MM.1S (cell line): Measurements from ENCODE around the gene SPTY2D1.

Source experiments
- DNase-seq: peaks from one replicate; pipeline ENCODE4 v3.0.0-alpha.2; 2015
- H2AFZ ChIP-seq: fragments of 300-600 bp; sonication (generic); 2 replicates; pipeline ENCODE4 v1.6.0; 2016; ENCODE audit warnings: antibody characterized with exemption, low read length
- H3F3A ChIP-seq: fragments of 300-600 bp; sonication (generic); 2 replicates; pipeline ENCODE4 v1.6.1; 2016; ENCODE audit warnings: mild to moderate bottlenecking, antibody characterized with exemption, low read length, moderate library complexity, mixed read lengths; ENCODE audit not compliant: insufficient read depth
- H3K27ac ChIP-seq: fragments of 300-600 bp; sonication (generic); 2 replicates; pipeline ENCODE4 v1.5.1; 2016; ENCODE audit warnings: mild to moderate bottlenecking, low read length
- H3K27me3 ChIP-seq: fragments of 300-600 bp; sonication (generic); replicated peaks from 2 replicates; pipeline ENCODE4 v1.6.0; 2016; ENCODE audit warnings: low read length; ENCODE audit not compliant: insufficient read depth
- H3K36me3 ChIP-seq: fragments of 300-600 bp; sonication (generic); replicated peaks from 2 replicates; pipeline ENCODE4 v1.6.1; 2016; ENCODE audit warnings: mild to moderate bottlenecking, low read length, mixed read lengths; ENCODE audit not compliant: insufficient read depth
- H3K4me1 ChIP-seq: fragments of 300-600 bp; sonication (generic); 2 replicates; pipeline ENCODE4 v1.6.1; 2016; ENCODE audit warnings: low read length, mixed read lengths
- H3K4me2 ChIP-seq: fragments of 300-600 bp; sonication (generic); 2 replicates; pipeline ENCODE4 v1.6.0; 2016; ENCODE audit warnings: low read depth, low read length
- H3K4me3 ChIP-seq: fragments of 300-600 bp; sonication (generic); 2 replicates; pipeline ENCODE4 v1.5.1; 2016; ENCODE audit warnings: low read length, mixed read lengths
- H3K79me2 ChIP-seq: fragments of 300-600 bp; sonication (generic); 2 replicates; pipeline ENCODE4 v1.6.1; 2016; ENCODE audit warnings: mixed run types, low read length, mixed read lengths
- H3K9ac ChIP-seq: fragments of 300-600 bp; sonication (generic); 2 replicates; pipeline ENCODE4 v1.6.1; 2016; ENCODE audit warnings: low read length, mixed read lengths
- H3K9me2 ChIP-seq: fragments of 300-600 bp; sonication (generic); replicated peaks from 2 replicates; pipeline ENCODE4 v1.6.1; 2016; ENCODE audit warnings: mild to moderate bottlenecking, low read length, mixed read lengths; ENCODE audit not compliant: insufficient read depth
- H3K9me3 ChIP-seq: fragments of 300-600 bp; sonication (generic); replicated peaks from 2 replicates; pipeline ENCODE4 v1.6.1; 2016; ENCODE audit warnings: mild to moderate bottlenecking, low read length, mixed read lengths; ENCODE audit not compliant: insufficient read depth
- H4K20me1 ChIP-seq: fragments of 300-600 bp; sonication (generic); 2 replicates; pipeline ENCODE4 v1.6.1; 2016; ENCODE audit warnings: mild to moderate bottlenecking, low read length, moderate library complexity, mixed read lengths; ENCODE audit not compliant: insufficient read depth
- EZH2 ChIP-seq: fragments of 300-600 bp; sonication (generic); optimal IDR thresholded peaks from 2 replicates; pipeline ENCODE3; 2017; ENCODE audit warnings: low read depth, mild to moderate bottlenecking, antibody characterized with exemption, low read length, mixed read lengths
- EZH2phosphoT487 ChIP-seq: fragments of 300-600 bp; sonication (generic); IDR thresholded peaks from 2 replicates; pipeline ENCODE4 v1.6.1; 2018; ENCODE audit warnings: antibody characterized with exemption, low read length
- TF ChIP-seq, protein P1 (sequence below): fragments of 300-600 bp; sonication (generic); IDR thresholded peaks from 2 replicates; pipeline ENCODE4 v1.5.1; 2016; ENCODE audit warnings: antibody characterized with exemption, low read length, mixed read lengths

SPTY2D1 gene

DNA sequence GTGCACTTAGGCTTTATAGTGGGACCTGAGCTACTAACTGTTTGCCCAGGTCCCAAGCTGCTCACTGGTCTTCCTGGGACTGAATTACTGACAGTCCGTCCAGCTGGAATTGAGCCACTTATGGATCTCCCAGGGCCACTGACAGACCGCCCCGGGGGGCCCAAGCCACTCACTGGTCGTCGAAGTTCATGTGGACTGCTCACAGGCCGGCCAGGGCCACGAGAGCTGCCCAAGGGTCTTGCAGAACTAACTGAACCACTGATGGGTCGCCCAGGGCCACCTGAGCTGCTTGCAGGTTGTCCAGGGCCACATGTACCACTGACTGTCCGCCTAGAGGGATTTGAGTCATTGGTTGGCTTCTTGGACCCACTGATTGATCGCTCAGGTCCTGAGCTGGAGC is 19.5 kb downstream of the SPTY2D1 start:
- peaks cover 37% of the 10 kb centered on the region for H3K79me2 ChIP-seq
- H3F3A ChIP-seq = no peaks in the 10 kb centered on the region; the same call in 1 of the 2 replicates
- H3K27me3 ChIP-seq = no peaks in the 10 kb centered on the region
- H3K4me3 ChIP-seq = no peak overlapping the region
- no peaks in the 10 kb centered on the region for H3K9me3 ChIP-seq
- TF ChIP-seq, protein P1, sequence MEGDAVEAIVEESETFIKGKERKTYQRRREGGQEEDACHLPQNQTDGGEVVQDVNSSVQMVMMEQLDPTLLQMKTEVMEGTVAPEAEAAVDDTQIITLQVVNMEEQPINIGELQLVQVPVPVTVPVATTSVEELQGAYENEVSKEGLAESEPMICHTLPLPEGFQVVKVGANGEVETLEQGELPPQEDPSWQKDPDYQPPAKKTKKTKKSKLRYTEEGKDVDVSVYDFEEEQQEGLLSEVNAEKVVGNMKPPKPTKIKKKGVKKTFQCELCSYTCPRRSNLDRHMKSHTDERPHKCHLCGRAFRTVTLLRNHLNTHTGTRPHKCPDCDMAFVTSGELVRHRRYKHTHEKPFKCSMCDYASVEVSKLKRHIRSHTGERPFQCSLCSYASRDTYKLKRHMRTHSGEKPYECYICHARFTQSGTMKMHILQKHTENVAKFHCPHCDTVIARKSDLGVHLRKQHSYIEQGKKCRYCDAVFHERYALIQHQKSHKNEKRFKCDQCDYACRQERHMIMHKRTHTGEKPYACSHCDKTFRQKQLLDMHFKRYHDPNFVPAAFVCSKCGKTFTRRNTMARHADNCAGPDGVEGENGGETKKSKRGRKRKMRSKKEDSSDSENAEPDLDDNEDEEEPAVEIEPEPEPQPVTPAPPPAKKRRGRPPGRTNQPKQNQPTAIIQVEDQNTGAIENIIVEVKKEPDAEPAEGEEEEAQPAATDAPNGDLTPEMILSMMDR = no peak
- TF ChIP-seq EZH2phosphoT487 = no peak
- TF ChIP-seq EZH2 = no peak
- H2AFZ ChIP-seq = no peak overlapping the region
- H4K20me1 ChIP-seq = peaks cover 11% of the 10 kb centered on the region; the same call in 1 of the 2 replicates
- no peak overlapping the region for H3K27ac ChIP-seq
- no peak for DNase-seq
- no peak overlapping the region for H3K9ac ChIP-seq
- 0 out of 2 replicates have a peak, but pooled peaks cover 9% of the 10 kb centered on the region for H3K4me1 ChIP-seq
- H3K36me3 ChIP-seq = peaks cover 9% of the 10 kb centered on the region
- H3K4me2 ChIP-seq = no peak overlapping the region
- no peaks in the 10 kb centered on the region for H3K9me2 ChIP-seq

DNA sequence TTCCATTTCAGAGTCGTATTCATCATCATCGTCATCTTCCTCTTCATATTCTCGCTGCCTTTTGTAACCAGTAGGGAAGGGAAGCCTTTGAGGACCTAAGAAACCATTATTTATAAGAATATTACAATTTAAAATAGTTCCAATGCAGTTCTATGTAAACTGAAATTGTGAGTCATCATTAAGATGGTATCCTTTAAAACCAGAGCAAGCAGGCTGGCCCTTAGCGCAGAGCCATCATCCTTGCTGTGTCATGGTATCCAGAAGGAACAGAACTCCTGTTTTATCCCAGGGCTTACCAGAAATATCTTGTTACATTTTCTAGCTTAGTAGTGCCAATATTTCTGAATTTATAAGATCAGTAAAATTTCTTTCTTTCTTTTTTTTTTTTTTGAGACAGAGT is 21.7 kb downstream of the SPTY2D1 start:
- Histone ChIP-seq H3K9ac (no peak overlapping the region), H3K36me3 (peaks cover 9% of the 10 kb centered on the region), H3K4me2 (no peak overlapping the region), H3K4me3 (no peak overlapping the region), H3K27me3 (no peaks in the 10 kb centered on the region), H3K9me3 (no peaks in the 10 kb centered on the region), H3K79me2 (peaks cover 15% of the 10 kb centered on the region), H3K27ac (no peak overlapping the region), H3K4me1 (no peaks in the 10 kb centered on the region), H4K20me1 (no peaks in the 10 kb centered on the region), H2AFZ (no peak overlapping the region), H3F3A (no peaks in the 10 kb centered on the region), H3K9me2 (no peaks in the 10 kb centered on the region)
- TF ChIP-seq, protein P1 = no peak
- no peak for TF ChIP-seq EZH2phosphoT487
- TF ChIP-seq EZH2 = no peak
- DNase-seq = no peak

DNA sequence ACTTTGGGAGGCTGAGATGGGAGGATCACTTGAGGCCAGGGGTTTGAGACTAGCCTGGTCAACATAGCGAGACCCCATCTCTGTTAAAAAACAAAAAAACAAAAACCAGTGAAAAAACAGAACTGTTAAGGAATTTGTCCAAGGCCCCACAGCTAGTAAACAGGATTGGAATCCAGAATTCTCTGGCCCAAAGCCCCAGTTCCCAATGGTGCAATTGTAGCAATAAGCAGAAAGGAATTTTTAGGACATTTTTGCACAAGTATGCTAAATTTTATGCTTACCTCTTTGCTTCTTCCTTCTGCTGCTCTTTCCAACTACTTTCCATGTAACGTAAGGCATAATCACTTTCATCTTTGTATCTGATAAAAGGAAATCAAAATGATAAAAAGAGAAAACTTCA is 22.9 kb downstream of the SPTY2D1 start:
- Histone ChIP-seq H3K27me3 (no peaks in the 10 kb centered on the region), H3K36me3 (peaks cover 7% of the 10 kb centered on the region), H3K9ac (no peak overlapping the region), H3K27ac (no peak overlapping the region), H3K4me3 (no peak overlapping the region), H3K4me2 (no peak overlapping the region), H3K4me1 (no peaks in the 10 kb centered on the region), H3F3A (no peaks in the 10 kb centered on the region), H3K9me3 (no peaks in the 10 kb centered on the region), H2AFZ (no peak overlapping the region), H3K9me2 (no peaks in the 10 kb centered on the region), H4K20me1 (no peaks in the 10 kb centered on the region), H3K79me2 (peaks cover 5% of the 10 kb centered on the region; the same call in 1 of the 2 replicates)
- no peak for TF ChIP-seq EZH2
- TF ChIP-seq, protein P1 = no peak
- no peak for TF ChIP-seq EZH2phosphoT487
- no peak for DNase-seq
